ENCODE results near the gene TENM3.
"Not testable (repeated sequence)": the region's sequence is repeated elsewhere in the genome, so short reads cannot be mapped to it uniquely, and the experiment has no call there.

TENM3 gene

DNA sequence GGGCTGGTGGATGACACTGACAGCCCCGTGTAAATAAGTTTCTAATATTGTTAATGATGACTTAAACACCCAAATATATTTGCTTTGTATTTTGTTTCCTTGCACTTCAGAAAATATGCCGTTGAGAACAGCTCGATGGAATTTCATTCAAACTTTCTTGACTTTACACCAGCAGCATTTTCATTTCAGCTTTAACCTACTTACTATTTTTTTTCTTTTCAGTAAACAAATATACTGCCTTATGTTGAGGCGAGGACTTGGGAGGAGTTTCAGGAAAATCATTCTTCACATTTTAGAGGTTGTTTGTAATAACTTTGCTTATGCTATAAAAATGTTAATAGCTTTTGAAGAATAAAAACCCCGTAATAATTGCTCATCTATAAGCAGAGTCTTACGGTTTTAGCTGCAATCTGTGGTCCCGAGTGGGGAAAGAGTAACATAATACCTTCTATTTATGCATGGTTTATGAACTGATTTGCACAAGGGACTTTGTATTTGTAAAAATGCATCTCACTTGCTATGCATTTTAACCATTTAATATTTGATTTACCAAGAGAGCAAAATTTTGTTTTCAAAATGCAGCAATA is 14.1 kb upstream of the TENM3 start:
- no peak for DNase-seq (ENCODE audit: extremely low read depth, low read depth)
- TF ChIP-seq, protein P1, sequence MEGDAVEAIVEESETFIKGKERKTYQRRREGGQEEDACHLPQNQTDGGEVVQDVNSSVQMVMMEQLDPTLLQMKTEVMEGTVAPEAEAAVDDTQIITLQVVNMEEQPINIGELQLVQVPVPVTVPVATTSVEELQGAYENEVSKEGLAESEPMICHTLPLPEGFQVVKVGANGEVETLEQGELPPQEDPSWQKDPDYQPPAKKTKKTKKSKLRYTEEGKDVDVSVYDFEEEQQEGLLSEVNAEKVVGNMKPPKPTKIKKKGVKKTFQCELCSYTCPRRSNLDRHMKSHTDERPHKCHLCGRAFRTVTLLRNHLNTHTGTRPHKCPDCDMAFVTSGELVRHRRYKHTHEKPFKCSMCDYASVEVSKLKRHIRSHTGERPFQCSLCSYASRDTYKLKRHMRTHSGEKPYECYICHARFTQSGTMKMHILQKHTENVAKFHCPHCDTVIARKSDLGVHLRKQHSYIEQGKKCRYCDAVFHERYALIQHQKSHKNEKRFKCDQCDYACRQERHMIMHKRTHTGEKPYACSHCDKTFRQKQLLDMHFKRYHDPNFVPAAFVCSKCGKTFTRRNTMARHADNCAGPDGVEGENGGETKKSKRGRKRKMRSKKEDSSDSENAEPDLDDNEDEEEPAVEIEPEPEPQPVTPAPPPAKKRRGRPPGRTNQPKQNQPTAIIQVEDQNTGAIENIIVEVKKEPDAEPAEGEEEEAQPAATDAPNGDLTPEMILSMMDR (IDR thresholded peaks at IDR 0.05; ENCODE audit: low read depth, low read length) = no peak

DNA sequence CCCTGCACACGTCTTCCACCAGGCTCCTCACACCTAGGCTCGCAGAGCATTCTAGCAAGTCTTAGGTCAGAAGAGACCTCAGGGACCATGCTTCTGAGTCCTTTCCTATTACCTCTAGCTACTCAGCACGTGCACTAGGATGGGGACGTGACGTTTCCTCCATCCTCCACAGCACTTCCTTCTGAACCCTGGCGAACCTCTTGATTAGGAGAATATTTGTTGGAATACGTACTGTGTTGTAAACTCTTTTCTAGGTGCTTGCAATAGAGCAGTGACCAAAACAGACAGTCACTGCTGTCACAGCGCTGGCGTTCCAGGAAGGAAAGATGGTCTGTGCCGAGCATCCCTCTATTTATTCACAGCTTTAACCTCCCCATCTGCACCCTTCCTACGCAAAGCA is 12.9 kb upstream of the TENM3 start:
- no peak for DNase-seq (ENCODE audit: extremely low read depth, low read depth)
- TF ChIP-seq, protein P1 (IDR thresholded peaks at IDR 0.05; ENCODE audit: low read depth, low read length) = no peak

DNA sequence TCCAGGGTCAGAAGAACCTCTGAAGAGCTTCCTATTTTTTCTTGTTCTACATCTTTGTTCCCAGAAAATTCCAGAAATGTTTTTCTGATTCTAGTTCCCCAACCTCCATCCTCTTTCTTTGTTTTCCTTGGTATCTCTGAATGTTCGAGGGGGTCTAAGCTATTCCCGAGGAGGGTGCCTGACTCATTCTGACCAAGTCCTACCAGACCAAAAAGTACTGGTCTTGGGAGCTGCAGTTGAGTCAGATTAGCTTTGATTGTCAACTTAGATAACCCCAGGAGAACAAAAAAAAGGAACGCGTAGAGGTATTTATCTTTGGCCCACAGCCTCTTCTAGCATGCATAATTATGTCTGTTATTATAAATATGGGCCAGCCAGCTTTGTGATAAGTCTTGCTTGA is 12.1 kb upstream of the TENM3 start:
- TF ChIP-seq, protein P1 (IDR thresholded peaks at IDR 0.05; ENCODE audit: low read depth, low read length) = no peak
- no peak for DNase-seq (ENCODE audit: extremely low read depth, low read depth)

DNA sequence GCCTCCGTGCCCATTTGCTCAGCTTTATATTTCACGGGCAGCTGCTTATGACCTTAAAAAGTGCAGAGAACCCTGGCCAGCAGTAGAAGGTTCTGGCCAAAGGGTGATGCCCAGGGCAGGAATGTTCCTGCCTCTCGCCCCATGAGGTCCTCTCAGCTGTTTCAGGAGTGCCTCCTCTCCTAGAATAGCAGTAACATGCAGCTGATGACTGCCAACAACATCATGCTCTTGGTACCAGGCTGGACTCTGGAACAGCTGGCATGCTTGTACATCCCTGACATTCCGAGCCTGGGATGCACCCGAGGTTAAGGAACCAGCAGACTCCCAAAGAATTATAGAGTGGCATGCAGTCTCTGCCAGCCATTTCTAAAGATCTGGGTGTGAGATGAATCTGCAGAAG is 11.7 kb upstream of the TENM3 start:
- TF ChIP-seq, protein P1 (IDR thresholded peaks at IDR 0.05; ENCODE audit: low read depth, low read length) = no peak

DNA sequence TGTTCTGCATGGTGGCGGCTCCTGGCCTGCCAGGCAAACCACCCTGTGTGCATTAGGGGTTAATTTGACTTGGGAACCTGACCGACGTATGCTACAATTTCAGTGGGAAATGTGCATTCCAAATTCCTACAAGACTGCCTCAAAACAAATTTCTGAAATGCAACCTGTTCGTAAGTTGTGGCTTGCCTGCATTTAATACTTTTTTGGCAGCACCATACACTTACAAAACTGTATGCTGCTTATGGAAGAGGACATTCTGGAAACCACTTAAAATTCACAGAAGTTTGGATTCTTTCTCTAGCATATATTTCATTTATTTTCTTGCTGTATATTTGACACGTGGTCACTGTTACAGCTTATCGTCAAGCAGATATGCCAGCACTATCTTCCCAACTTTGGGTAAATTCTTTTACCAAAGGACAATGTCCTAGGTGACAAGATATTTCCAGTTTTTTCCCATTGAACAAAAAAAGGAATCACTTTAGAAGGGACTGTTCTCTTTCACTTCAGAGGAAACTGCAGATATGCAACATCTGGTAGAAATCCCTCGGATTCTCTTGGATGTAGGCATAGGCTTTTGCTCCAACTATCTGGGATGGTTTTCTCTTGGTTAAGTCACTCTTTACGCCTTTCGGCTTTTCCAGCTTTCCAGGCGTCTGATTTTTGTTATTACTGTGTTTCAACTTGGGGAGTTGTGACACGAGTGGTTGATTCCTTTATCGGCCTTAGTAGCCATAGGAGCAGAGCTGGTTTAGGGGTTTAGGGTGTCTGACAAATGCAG is 9.7 kb upstream of the TENM3 start:
- no peak for DNase-seq (ENCODE audit: extremely low read depth, low read depth)
- TF ChIP-seq, protein P1 (IDR thresholded peaks at IDR 0.05; ENCODE audit: low read depth, low read length) = no peak

More for the DNA sequence above, 11.7 kb upstream of the TENM3 start:
- no peak for DNase-seq (ENCODE audit: extremely low read depth, low read depth)

DNA sequence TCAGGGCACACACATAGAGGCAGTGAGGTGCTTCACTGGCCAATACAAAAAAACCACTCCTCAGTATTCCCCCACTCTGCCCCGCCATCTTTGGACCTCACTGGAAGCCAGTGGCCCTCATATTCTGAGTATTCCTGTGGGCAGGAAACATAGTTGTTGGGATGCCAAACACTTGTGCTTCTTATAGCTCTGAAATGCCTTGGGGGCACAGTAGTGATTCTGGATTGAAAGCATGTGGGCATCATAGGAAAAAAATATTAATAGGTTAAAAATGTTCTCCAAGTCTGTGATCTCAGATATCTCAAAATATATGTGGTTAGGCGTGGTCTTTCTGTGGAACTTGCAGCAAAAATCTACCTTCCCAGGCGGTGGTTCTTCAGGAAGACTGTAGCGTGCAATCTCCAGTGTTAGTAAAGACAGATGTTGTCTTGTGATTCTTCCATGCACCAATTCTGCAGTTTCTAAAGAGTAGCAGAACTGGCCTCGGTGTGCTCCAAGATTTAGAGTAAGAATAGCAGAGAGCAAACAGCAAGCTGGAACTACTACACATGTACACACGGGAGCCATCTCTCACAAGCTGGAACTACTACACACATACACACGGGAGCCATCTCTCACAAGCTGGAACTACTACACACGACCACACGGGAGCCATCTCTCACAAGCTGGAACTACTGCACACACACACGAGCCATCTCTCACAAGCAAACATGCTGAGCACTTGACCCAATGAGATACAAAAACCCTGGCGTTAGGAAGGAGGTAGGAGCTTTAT is 8.0 kb upstream of the TENM3 start:
- TF ChIP-seq, protein P1 (IDR thresholded peaks at IDR 0.05; ENCODE audit: low read depth, low read length) = no peak
- DNase-seq (ENCODE audit: extremely low read depth, low read depth) = no peak

DNA sequence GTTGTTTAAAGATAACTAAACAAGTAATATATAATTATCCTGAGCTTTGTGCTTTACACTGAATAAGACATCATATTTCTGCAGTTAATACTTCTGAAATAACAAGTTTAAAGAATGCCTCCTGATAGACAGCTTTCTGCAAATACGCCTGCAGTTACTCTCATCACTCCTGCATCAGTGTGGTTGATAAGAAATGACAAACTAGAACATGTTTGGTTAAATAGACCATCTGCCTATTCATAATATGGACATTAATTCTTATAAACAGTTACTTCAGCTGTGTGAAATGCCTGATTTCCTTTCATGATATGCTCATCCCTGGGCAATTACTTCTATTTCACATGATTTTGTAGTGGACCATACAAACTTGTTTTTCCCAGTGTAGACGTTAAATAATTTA is 7.0 kb upstream of the TENM3 start:
- DNase-seq (ENCODE audit: extremely low read depth, low read depth) = no peak
- TF ChIP-seq, protein P1 (IDR thresholded peaks at IDR 0.05; ENCODE audit: low read depth, low read length) = no peak

DNA sequence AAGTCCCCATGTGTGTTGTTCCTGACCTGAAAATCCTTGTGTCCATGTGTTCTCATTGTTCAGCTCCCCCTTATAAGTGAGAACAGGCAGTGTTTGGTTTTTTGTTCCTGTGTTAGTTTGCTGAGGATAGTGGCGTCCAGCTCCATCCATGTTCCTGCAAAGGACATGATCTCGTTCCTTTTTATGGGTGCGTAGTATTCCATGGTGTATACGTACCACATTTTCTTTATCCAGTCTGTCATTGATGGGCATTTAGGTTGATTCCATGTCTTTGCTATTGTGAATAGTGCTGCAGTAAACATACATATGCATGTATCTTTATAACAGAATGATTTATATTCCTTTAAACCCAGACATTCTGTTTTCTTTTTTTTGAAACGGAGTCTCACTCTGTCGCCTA is 6.2 kb upstream of the TENM3 start:
- not testable (repeated sequence) for DNase-seq (ENCODE audit: extremely low read depth, low read depth)
